HCT116 (cell line): ENCODE data around the gene PSMD11.

Experiments
- EGR1 ChIP-seq: IDR thresholded peaks from 2 replicates; pipeline ENCODE4 v1.6.1; 2012; ENCODE audit warnings: low read depth
- POLR2A ChIP-seq: IDR thresholded peaks from 2 replicates; pipeline ENCODE4 v1.7.0; 2011; ENCODE audit warnings: borderline replicate concordance; ENCODE audit not compliant: insufficient read depth, insufficient read length; ENCODE audit errors: extremely low read depth
- SIN3A ChIP-seq: IDR thresholded peaks from 2 replicates; pipeline ENCODE4 v1.6.1; 2012; ENCODE audit warnings: low read depth
- TCF7L2 ChIP-seq: IDR thresholded peaks from 2 replicates; pipeline ENCODE4 v1.7.0; 2011; ENCODE audit warnings: borderline replicate concordance, inconsistent platforms; ENCODE audit not compliant: insufficient read depth, insufficient read length; ENCODE audit errors: extremely low read depth
- TF ChIP-seq, protein P1 (sequence below), 3 experiments: fragments of 200-600 bp in 1 of 3; sonication (generic) in 1 of 3; IDR thresholded peaks in 2 of 3; conservative IDR thresholded peaks in 1 of 3; 2 replicates each; pipeline ENCODE4 v1.5.1; 2012 to 2017; ENCODE audit warnings: low read depth in 2 of 3, low read length in 2 of 3, antibody characterized with exemption in 1 of 3, borderline replicate concordance in 1 of 3, control low read depth in 1 of 3, mild to moderate bottlenecking in 1 of 3, mixed read lengths in 1 of 3, mixed run types in 1 of 3, moderate library complexity in 1 of 3; ENCODE audit not compliant: insufficient read depth in 1 of 3

DNA sequence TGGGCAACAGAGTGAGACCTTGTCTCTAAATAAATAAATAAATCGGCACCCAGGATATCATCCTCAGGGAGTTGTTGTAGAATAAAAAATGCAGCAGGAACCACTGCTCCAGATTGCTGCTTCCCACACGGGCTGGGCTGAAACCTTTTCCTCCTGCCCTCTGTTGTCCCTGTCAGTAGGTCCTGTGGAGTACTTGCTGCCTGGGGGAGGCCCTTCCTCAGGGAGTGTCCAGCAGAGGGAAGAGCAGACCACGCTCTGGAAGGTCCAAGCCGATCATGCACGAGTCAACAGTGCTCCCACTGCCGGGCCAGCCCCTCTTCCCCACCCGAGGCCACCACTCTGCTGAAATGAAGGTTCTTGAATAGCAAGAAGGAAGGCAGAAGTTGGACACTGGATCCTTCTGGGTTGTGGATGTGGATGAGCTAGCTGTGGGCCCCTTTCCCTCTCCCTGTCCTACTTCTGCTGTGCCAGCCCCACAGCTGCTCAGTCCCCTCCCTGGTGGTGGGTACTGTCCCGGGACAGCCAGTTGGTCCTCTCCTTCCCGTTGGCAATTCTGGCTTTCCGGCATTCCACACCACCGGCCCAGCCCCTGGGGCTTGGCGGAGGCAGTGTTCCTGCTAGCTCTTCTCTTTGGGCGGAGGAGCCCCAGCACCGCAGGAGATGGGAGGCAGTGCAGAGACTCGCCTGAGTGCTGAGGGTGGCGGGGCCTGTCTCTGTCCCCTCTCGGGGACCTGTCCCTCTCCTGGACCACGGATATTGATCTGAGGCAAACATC, 53.3 kb downstream of the PSMD11 start:
- TF ChIP-seq, protein P1, sequence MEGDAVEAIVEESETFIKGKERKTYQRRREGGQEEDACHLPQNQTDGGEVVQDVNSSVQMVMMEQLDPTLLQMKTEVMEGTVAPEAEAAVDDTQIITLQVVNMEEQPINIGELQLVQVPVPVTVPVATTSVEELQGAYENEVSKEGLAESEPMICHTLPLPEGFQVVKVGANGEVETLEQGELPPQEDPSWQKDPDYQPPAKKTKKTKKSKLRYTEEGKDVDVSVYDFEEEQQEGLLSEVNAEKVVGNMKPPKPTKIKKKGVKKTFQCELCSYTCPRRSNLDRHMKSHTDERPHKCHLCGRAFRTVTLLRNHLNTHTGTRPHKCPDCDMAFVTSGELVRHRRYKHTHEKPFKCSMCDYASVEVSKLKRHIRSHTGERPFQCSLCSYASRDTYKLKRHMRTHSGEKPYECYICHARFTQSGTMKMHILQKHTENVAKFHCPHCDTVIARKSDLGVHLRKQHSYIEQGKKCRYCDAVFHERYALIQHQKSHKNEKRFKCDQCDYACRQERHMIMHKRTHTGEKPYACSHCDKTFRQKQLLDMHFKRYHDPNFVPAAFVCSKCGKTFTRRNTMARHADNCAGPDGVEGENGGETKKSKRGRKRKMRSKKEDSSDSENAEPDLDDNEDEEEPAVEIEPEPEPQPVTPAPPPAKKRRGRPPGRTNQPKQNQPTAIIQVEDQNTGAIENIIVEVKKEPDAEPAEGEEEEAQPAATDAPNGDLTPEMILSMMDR (IDR thresholded peaks at IDR 0.05 in 2 of 3, conservative IDR thresholded peaks at IDR 0.05 in 1 of 3; ENCODE audit: borderline replicate concordance in 1 of 3, insufficient read depth in 1 of 3, low read depth in 2 of 3, low read length in 2 of 3) = 0 out of 6 replicates have a peak, but pooled peaks of 1 of the 3 experiments have one; percentile 12
- TF ChIP-seq EGR1 (no peak), SIN3A (no peak), POLR2A (no peak), TCF7L2 (no peak)
